ENCODE results near the gene USF2.

- no peak for TF ChIP-seq EZH2 (IDR thresholded peaks at IDR 0.05; ENCODE audit: borderline replicate concordance, control insufficient read depth, low read depth, low read length)
- no peak for TF ChIP-seq ATF3 (IDR thresholded peaks at IDR 0.05; ENCODE audit: borderline replicate concordance, extremely low read depth, low read depth, low read length)
- TF ChIP-seq SMAD1 (IDR thresholded peaks at IDR 0.05; ENCODE audit: low read depth, partially characterized antibody), result no peak
- TF ChIP-seq, protein P1, sequence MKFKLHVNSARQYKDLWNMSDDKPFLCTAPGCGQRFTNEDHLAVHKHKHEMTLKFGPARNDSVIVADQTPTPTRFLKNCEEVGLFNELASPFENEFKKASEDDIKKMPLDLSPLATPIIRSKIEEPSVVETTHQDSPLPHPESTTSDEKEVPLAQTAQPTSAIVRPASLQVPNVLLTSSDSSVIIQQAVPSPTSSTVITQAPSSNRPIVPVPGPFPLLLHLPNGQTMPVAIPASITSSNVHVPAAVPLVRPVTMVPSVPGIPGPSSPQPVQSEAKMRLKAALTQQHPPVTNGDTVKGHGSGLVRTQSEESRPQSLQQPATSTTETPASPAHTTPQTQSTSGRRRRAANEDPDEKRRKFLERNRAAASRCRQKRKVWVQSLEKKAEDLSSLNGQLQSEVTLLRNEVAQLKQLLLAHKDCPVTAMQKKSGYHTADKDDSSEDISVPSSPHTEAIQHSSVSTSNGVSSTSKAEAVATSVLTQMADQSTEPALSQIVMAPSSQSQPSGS (IDR thresholded peaks at IDR 0.05; ENCODE audit: low read length), result no peak
- no peak for TF ChIP-seq RAD21 (IDR thresholded peaks at IDR 0.05; ENCODE audit: insufficient read depth, low read depth, low read length)
- no peak for TF ChIP-seq CTCF (IDR thresholded peaks at IDR 0.05 in 2 of 3, conservative IDR thresholded peaks at IDR 0.05 in 1 of 3; ENCODE audit: control insufficient read depth in 2 of 3, extremely low read depth in 1 of 3, insufficient read depth in 1 of 3, low read depth in 3 of 3, low read length in 3 of 3)
- TF ChIP-seq, protein P2, sequence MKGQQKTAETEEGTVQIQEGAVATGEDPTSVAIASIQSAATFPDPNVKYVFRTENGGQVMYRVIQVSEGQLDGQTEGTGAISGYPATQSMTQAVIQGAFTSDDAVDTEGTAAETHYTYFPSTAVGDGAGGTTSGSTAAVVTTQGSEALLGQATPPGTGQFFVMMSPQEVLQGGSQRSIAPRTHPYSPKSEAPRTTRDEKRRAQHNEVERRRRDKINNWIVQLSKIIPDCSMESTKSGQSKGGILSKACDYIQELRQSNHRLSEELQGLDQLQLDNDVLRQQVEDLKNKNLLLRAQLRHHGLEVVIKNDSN (IDR thresholded peaks at IDR 0.05; ENCODE audit: borderline replicate concordance, extremely low read length, insufficient read depth, low read depth, low read length), result no peak
- no peak for TF ChIP-seq SIN3A (IDR thresholded peaks at IDR 0.05; ENCODE audit: low read depth, low read length)
- no peak for TF ChIP-seq POU2F2 (IDR thresholded peaks at IDR 0.05; ENCODE audit: borderline replicate concordance, low read depth, low read length)
- no peak for TF ChIP-seq FOXM1 (IDR thresholded peaks at IDR 0.05; ENCODE audit: low read depth, low read length)
- no peak for TF ChIP-seq GATAD2B (conservative IDR thresholded peaks at IDR 0.05; ENCODE audit: low read depth)
- no peak for TF ChIP-seq EP300 (IDR thresholded peaks at IDR 0.05; ENCODE audit: borderline replicate concordance in 1 of 2, control insufficient read depth in 1 of 2, low read depth in 2 of 2, low read length in 2 of 2)
- no peak for TF ChIP-seq ZNF274 (IDR thresholded peaks at IDR 0.05; ENCODE audit: insufficient read depth, insufficient read length)
Measured at GRCh38 chr19:35284153-35285094, 15.7 kb downstream of the USF2 start.
